ENCODE data around the gene MYBBP1A. TPM values are rescaled to one million over a fixed set of nuclear protein-coding genes. Genes with fewer than 3 reads are reported as not detected.

MYBBP1A gene
- total and polyA plus RNA-seq, 12 donors: 18.7 to 30.3 (median 23.4) TPM

DNA sequence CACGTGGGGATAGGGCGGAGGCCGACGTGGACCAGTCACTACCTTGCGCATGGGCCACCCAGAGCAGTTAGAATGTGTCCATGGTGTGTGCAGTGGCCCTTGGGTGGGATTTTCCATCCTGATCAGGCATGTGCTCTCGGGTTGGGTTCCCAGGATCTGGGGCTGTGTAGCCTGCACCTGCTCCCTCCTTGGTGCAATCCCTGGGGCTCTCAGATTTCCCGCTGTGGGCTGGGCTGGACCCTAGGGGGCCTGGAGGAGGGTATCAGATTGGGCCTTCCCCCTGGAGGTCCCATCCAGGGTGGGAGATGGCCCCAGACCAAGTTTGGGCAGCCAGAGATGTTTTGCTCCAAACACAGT lies 30.4 kb upstream of the MYBBP1A start:
- WGBS, 2 donors: 84 to 96% methylated on average over 7 of the region's 7 CpGs
- Histone ChIP-seq H3K27me3 (peaks cover 0 to 48% (median 23%) of the 10 kb centered on the region in 7 donors), H3K9me3 (no peaks in the 10 kb centered on the region), H3K27ac (peak overlapping the region in 8 of 10 donors; percentile 37 to 88 (median 78)), H3K36me3 (no peaks in the 10 kb centered on the region), H3K4me1 (peaks cover 13 to 57% (median 42%) of the 10 kb centered on the region in 9 donors), H3K4me3 (peak overlapping the region in 8 of 10 donors; percentile 41 to 70 (median 60))
- DNase-seq: no peak
- intact Hi-C loops (cut with DNase I): no loop called here
- TF ChIP-seq, protein P1, sequence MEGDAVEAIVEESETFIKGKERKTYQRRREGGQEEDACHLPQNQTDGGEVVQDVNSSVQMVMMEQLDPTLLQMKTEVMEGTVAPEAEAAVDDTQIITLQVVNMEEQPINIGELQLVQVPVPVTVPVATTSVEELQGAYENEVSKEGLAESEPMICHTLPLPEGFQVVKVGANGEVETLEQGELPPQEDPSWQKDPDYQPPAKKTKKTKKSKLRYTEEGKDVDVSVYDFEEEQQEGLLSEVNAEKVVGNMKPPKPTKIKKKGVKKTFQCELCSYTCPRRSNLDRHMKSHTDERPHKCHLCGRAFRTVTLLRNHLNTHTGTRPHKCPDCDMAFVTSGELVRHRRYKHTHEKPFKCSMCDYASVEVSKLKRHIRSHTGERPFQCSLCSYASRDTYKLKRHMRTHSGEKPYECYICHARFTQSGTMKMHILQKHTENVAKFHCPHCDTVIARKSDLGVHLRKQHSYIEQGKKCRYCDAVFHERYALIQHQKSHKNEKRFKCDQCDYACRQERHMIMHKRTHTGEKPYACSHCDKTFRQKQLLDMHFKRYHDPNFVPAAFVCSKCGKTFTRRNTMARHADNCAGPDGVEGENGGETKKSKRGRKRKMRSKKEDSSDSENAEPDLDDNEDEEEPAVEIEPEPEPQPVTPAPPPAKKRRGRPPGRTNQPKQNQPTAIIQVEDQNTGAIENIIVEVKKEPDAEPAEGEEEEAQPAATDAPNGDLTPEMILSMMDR (IDR thresholded peaks at IDR 0.05): no peak
- ATAC-seq: no peak

DNA sequence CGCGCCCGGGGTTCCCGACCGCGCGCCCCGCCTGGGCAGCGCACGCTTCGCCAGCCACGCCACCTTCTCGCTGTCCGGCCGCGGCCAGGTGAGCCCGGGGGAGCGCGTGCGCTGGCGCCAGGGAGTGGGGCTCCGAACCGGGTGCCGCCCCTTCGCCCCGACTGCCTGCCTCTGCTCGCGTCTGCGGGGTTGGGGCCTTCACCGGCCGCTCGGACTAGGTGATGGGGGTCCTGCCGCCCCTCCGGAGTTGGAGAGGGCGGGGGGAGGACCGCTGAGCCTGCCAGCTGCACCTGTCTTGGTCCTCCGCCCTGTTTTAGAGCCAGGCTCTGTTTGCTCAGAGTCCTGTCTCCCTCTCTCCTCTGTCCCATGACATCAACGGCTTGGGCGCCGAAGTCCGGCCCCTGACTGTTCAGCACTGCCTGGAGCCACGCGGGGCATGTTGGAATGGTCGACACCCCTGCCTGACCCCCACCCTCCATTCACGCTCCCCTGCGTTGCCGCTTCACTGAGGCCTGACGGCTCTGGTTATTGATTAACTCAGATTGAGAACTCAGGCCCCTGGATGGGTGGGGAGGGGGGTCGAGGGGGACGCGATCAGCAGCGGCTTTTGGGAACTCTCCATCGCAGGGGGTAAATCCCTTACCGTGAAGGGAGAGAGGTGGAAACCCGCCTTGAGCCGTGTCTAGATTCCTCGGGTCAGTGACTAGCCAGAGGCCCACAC lies 29.9 kb upstream of the MYBBP1A start:
- DNase-seq (no peak), ATAC-seq (no peak)
- Histone ChIP-seq H3K9me3 (no peaks in the 10 kb centered on the region), H3K4me3 (peak overlapping the region; percentile 7 to 70 (median 60)), H3K27me3 (peaks cover 0 to 48% (median 23%) of the 10 kb centered on the region in 7 donors), H3K27ac (peak overlapping the region in 8 of 10 donors; percentile 37 to 88 (median 78)), H3K4me1 (peaks cover 13 to 57% (median 40%) of the 10 kb centered on the region in 9 donors), H3K36me3 (no peaks in the 10 kb centered on the region)
- TF ChIP-seq, protein P1 (IDR thresholded peaks at IDR 0.05): no peak
- WGBS, 2 donors: 27 to 29% methylated on average over 57 of the region's 57 CpGs
- intact Hi-C loops (cut with DNase I): loop anchor here in 1 of 10 donors (5.0 kb wide), 1 partner anchor 42 kb away; no protein-coding TSS in a partner anchor

DNA sequence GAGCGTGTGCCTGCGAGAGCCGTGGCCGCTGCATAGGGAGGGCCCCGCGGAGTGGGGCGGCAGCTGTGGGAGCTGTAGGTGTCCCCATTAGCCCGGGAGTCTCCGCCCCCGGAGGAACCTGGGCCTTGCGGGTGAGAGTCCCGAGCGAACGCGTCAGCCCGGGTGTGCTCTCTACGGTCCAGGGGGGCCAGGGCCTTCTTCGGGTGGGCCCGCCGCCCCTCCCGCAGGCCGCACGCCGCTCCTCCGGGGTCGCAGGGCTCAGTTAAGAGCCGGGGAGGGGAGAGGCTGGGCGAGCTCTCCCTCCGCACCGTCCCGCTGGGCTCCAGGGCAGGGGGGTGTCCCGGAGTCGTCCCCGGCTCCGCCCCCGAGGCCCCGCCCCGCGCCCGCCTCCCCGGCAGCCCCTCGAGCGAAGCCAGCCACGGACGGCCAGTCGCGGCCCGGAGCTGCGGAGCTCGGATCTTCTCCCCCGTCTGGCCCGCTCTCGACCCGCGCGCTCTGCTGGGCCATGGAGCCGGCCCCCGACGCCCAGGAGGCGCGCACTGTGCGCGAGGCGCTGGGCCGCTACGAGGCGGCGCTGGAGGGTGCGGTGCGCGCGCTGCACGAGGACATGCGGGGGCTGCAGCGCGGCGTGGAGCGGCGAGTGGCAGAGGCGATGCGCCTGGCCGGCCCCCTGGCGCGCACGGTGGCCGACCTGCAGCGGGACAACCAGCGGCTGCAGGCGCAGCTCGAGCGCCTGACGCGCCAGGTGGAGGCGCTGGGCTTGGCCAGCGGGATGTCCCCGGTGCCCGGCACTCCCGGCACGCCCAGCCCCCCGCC lies 29.1 kb upstream of the MYBBP1A start, which contains the start of gene SMTNL2:
SMTNL2 (plus strand) TSS at position 429 of the 816 bp plus-strand sequence; CDS start at position 506, 77 bp downstream.
- WGBS, 2 donors: 0 to 1% methylated on average over 85 to 99 of the region's 100 CpGs
- ATAC-seq (peak; percentile 60 to 82 (median 70)), DNase-seq (peak; percentile 65 to 84)
- Histone ChIP-seq H3K36me3 (no peaks in the 10 kb centered on the region), H3K27me3 (peaks cover 0 to 48% (median 23%) of the 10 kb centered on the region in 7 donors), H3K4me1 (peaks cover 13 to 57% (median 40%) of the 10 kb centered on the region in 9 donors), H3K27ac (peak within 1 kb of the TSS; percentile 34 to 88 (median 78)), H3K4me3 (peak within 1 kb of the TSS; percentile 7 to 70 (median 60)), H3K9me3 (no peaks in the 10 kb centered on the region)
- intact Hi-C loops (cut with DNase I): loop anchor here in 1 of 10 donors (5.0 kb wide), 1 partner anchor 43 kb away; no protein-coding TSS in a partner anchor
- TF ChIP-seq, protein P1 (IDR thresholded peaks at IDR 0.05): peak in 2 of 9 donors; percentile 6

DNA sequence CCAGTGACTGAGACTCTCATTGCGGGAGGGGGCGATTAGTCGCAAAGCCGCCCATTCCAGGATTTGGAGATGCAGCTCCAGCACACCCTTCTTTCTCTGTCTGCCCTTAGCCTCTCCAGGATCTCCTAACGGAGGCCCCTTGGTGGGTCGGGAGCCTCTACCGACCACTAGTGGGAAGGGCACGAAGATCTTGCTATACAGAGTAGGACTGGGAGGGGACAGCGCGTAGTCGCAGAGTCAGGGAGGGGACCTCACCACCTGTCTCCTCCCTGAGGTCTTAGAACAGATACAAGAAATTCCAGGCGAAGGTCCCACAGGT lies 28.6 kb upstream of the MYBBP1A start:
- peak in 1 of 2 donors; percentile 47 for DNase-seq
- Histone ChIP-seq H3K9me3 (no peaks in the 10 kb centered on the region), H3K27me3 (peaks cover 0 to 48% (median 23%) of the 10 kb centered on the region in 7 donors), H3K27ac (peak overlapping the region; percentile 34 to 88 (median 78)), H3K4me1 (peaks cover 13 to 56% (median 35%) of the 10 kb centered on the region in 9 donors), H3K4me3 (peak overlapping the region; percentile 7 to 70 (median 60)), H3K36me3 (no peaks in the 10 kb centered on the region)
- 16 to 27% methylated on average over 12 of the region's 12 CpGs for WGBS, 2 donors
- peak; percentile 60 to 74 (median 70) for ATAC-seq
- intact Hi-C loops (cut with DNase I): loop anchor here in 1 of 10 donors (5.0 kb wide), 1 partner anchor 44 kb away; no protein-coding TSS in a partner anchor
- TF ChIP-seq, protein P1 (IDR thresholded peaks at IDR 0.05): peak; percentile 11 to 55 (median 46)

All from heart right ventricle (tissue), 16 donors.